ENCODE measurements around the gene FRMD4A.

GRCh38 chr10:14003517-14004184, 327.1 kb downstream of the FRMD4A start:
- TF ChIP-seq POLR2A (IDR thresholded peaks at IDR 0.05; ENCODE audit: low read depth, low read length) = no peak
- no peak for TF ChIP-seq CHD1 (IDR thresholded peaks at IDR 0.05; ENCODE audit: low read depth, low read length)
- TF ChIP-seq CTCF (conservative IDR thresholded peaks at IDR 0.05; ENCODE audit: low read depth, low read length) = no peak
- TF ChIP-seq BHLHE40 (IDR thresholded peaks at IDR 0.05; ENCODE audit: low read depth, low read length) = no peak
- TF ChIP-seq RAD21 (IDR thresholded peaks at IDR 0.05; ENCODE audit: low read length) = no peak
- no peak for TF ChIP-seq SMC3 (IDR thresholded peaks at IDR 0.05; ENCODE audit: low read depth, low read length)
- TF ChIP-seq MAFK (IDR thresholded peaks at IDR 0.05; ENCODE audit: low read depth, low read length) = no peak
- no peak for TF ChIP-seq ELK1 (IDR thresholded peaks at IDR 0.05; ENCODE audit: borderline replicate concordance, low read depth, low read length)
- TF ChIP-seq CEBPB (IDR thresholded peaks at IDR 0.05; ENCODE audit: low read depth, low read length) = no peak
- TF ChIP-seq FOS (IDR thresholded peaks at IDR 0.05; ENCODE audit: low read depth, low read length) = no peak
- TF ChIP-seq RCOR1 (IDR thresholded peaks at IDR 0.05; ENCODE audit: insufficient replicate concordance, low read length) = no peak

Data from IMR-90 (cell line).